ENCODE measurements around the gene TMEM35A. TPM values are rescaled to one million over a fixed set of nuclear protein-coding genes. Genes with fewer than 3 reads are reported as not detected.

TMEM35A gene, protein sequence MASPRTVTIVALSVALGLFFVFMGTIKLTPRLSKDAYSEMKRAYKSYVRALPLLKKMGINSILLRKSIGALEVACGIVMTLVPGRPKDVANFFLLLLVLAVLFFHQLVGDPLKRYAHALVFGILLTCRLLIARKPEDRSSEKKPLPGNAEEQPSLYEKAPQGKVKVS
- total RNA-seq = 1.1 TPM
- polyA plus RNA-seq (ENCODE audit: insufficient read depth, low read depth, low replicate concordance) = 0.75 TPM
- long read RNA-seq, donor 1, partial matches to known transcripts = 0 of 2 reads
- long read RNA-seq, donor 1, other reads (novel, unspliced or antisense) = 0 of 2 reads
- long read RNA-seq, donor 2, transcript TMEM35A-201 (2 exons, 2,195 nt) = major isoform, 6 of 6 reads
- long read RNA-seq, donor 2, partial matches to known transcripts = 0 of 6 reads
- long read RNA-seq, donor 2, other reads (novel, unspliced or antisense) = 0 of 6 reads
- long read RNA-seq, donor 3, transcript TMEM35A-201 (2 exons, 2,195 nt) = major isoform, 10 of 10 reads
- long read RNA-seq, donor 3, partial matches to known transcripts = 0 of 10 reads
- long read RNA-seq, donor 3, other reads (novel, unspliced or antisense) = 0 of 10 reads
- long read RNA-seq, donor 4, partial matches to known transcripts = 0 of 1 reads
- long read RNA-seq, donor 4, other reads (novel, unspliced or antisense) = 0 of 1 reads
- long read RNA-seq, donor 5 = 0 reads
- long read RNA-seq, donor 6, transcript TMEM35A-201 (2 exons, 2,195 nt) = major isoform, 7 of 7 reads
- long read RNA-seq, donor 6, partial matches to known transcripts = 0 of 7 reads
- long read RNA-seq, donor 6, other reads (novel, unspliced or antisense) = 0 of 7 reads
- long read RNA-seq, donor 7 = 0 reads
- long read RNA-seq, donor 8, partial matches to known transcripts = 0 of 2 reads
- long read RNA-seq, donor 8, other reads (novel, unspliced or antisense) = 0 of 2 reads
- long read RNA-seq, donor 9 = 0 reads
- long read RNA-seq, donor 10, transcript TMEM35A-201 (2 exons, 2,195 nt) = major isoform, 5 of 5 reads
- long read RNA-seq, donor 10, partial matches to known transcripts = 0 of 5 reads
- long read RNA-seq, donor 10, other reads (novel, unspliced or antisense) = 0 of 5 reads

DNA sequence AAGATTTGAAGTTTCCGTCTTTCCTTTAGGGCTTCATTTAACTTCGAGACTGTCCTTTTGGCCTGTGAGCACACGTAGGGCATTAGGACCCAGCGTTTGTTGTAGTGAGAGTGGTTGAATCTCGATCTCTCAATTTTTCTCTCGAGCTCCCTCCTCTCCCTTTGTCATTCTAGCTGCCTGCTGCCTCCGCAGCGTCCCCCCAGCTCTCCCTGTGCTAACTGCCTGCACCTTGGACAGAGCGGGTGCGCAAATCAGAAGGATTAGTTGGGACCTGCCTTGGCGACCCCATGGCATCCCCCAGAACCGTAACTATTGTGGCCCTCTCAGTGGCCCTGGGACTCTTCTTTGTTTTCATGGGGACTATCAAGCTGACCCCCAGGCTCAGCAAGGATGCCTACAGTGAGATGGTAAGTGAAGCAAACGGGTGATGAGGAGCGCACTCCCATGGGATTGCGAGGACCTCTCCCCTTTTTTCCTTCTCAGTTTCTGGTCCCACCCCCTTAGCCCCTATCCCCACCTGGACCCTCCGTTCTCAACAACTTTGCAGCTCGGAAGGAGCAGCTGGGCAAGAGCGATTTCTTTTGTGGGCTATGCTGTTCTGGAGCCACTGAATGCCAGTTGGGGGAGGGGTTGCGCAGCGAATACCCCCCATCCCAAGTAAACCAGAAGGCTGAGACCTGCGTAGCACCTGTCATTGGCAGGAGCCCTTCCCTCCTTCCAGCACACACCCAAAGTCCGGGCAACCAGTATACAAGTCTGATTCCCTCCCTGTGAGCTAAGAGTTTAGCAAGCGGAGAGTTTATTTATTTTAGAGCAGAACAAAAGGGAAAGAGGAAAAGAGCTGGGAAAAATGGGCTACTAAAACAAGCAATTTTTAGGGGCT is at the start of gene TMEM35A:
Gene TMEM35A, plus strand, starts transcription at position 164 of the 883 bp plus-strand sequence. Its CDS starts 124 bp downstream, at position 288.
- H3K4me1 ChIP-seq (ENCODE audit: control insufficient read depth in 2 of 3, insufficient read depth in 2 of 3, low read depth in 1 of 3, low read length in 3 of 3) = no peaks in the 10 kb centered on the region
- no peak for FAIRE-seq
- peak within 1 kb of the TSS in 2 of 3 donors; percentile 54 to 58 for H3K4me3 ChIP-seq (ENCODE audit: low read length in 3 of 3)
- TF ChIP-seq, protein P1, sequence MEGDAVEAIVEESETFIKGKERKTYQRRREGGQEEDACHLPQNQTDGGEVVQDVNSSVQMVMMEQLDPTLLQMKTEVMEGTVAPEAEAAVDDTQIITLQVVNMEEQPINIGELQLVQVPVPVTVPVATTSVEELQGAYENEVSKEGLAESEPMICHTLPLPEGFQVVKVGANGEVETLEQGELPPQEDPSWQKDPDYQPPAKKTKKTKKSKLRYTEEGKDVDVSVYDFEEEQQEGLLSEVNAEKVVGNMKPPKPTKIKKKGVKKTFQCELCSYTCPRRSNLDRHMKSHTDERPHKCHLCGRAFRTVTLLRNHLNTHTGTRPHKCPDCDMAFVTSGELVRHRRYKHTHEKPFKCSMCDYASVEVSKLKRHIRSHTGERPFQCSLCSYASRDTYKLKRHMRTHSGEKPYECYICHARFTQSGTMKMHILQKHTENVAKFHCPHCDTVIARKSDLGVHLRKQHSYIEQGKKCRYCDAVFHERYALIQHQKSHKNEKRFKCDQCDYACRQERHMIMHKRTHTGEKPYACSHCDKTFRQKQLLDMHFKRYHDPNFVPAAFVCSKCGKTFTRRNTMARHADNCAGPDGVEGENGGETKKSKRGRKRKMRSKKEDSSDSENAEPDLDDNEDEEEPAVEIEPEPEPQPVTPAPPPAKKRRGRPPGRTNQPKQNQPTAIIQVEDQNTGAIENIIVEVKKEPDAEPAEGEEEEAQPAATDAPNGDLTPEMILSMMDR (IDR thresholded peaks at IDR 0.05; ENCODE audit: borderline replicate concordance, extremely low read depth, insufficient read depth) = no peak
- H3K27ac ChIP-seq (ENCODE audit: low read depth in 2 of 2, low read length in 2 of 2) = no peak within 1 kb of the TSS
- no peaks in the 10 kb centered on the region for H3K9me3 ChIP-seq (ENCODE audit: control insufficient read depth in 2 of 3, insufficient read depth in 1 of 3, low read length in 3 of 3)
- H3K27me3 ChIP-seq (ENCODE audit: control insufficient read depth, insufficient read depth, low read length) = no peaks in the 10 kb centered on the region
- H3K9ac ChIP-seq (ENCODE audit: low read length in 3 of 3) = peak within 1 kb of the TSS in 1 of 3 donors; percentile 38
- intact Hi-C loops (cut with DNase I) = no loop called here
- peak in 4 of 5 donors; percentile 28 to 69 (median 46) for DNase-seq
- H3K36me3 ChIP-seq (ENCODE audit: control insufficient read depth in 2 of 3, insufficient read depth in 3 of 3, low read length in 3 of 3) = no peaks in the 10 kb centered on the region

DNA sequence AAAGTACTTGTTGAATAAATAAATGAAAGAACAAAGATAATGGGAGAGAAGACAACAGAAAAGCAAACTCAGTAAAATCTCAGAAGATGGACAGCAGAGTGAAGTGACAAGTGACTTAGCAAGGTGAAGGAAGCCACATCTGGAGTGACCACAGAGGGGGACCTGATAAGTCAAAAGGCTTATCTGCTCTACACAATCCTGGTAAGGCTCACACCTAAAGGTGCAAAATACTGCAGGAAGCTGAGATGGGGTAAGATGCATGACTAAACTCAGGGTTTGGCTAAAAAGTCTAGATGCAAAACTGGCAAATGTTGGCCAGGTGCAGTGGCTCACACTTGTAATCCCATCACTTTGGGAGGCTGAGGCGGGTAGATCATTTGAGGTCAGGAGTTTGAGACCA is 49.0 kb upstream of the TMEM35A start:
- Histone ChIP-seq H3K4me1 (ENCODE audit: control insufficient read depth in 2 of 3, insufficient read depth in 2 of 3, low read depth in 1 of 3, low read length in 3 of 3) (no peaks in the 10 kb centered on the region), H3K27me3 (ENCODE audit: control insufficient read depth, insufficient read depth, low read length) (no peaks in the 10 kb centered on the region), H3K9me3 (ENCODE audit: control insufficient read depth in 2 of 3, insufficient read depth in 1 of 3, low read length in 3 of 3) (no peaks in the 10 kb centered on the region), H3K27ac (ENCODE audit: low read depth in 2 of 2, low read length in 2 of 2) (no peak overlapping the region), H3K9ac (ENCODE audit: low read length in 3 of 3) (no peak overlapping the region), H3K36me3 (ENCODE audit: control insufficient read depth in 2 of 3, insufficient read depth in 3 of 3, low read length in 3 of 3) (peaks cover 0 to 2% (median 0%) of the 10 kb centered on the region in 3 donors), H3K4me3 (ENCODE audit: low read length in 3 of 3) (no peak overlapping the region)
- TF ChIP-seq, protein P1 (IDR thresholded peaks at IDR 0.05; ENCODE audit: borderline replicate concordance, extremely low read depth, insufficient read depth) = no peak
- intact Hi-C loops (cut with DNase I) = no loop called here
- DNase-seq (no peak), FAIRE-seq (no peak)

DNA sequence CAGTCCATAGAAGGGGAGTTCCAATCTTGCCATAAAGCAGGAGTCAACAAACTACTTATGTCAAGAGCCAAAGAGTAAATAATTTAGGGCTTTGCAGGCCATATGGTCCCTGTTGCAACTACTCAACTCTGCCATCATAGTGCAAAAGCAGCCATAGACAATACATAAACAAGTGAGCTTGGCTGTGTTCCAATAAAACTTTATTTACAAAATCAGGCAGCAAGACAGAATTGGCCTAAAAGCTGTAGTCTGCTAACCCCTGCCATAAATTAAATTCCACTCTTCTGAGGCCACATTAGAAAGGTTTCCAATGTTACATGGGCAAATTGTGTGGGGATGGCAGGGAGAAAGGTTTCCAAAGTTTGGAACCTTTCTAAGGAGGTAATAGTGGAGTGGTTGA is 41.4 kb upstream of the TMEM35A start:
- TF ChIP-seq, protein P1 (IDR thresholded peaks at IDR 0.05; ENCODE audit: borderline replicate concordance, extremely low read depth, insufficient read depth) = no peak
- H3K9me3 ChIP-seq (ENCODE audit: control insufficient read depth in 2 of 3, insufficient read depth in 1 of 3, low read length in 3 of 3) = no peaks in the 10 kb centered on the region
- FAIRE-seq = no peak
- H3K9ac ChIP-seq (ENCODE audit: low read length in 3 of 3) = no peak overlapping the region
- H3K27me3 ChIP-seq (ENCODE audit: control insufficient read depth, insufficient read depth, low read length) = no peaks in the 10 kb centered on the region
- peaks cover 0 to 10% (median 0%) of the 10 kb centered on the region in 3 donors for H3K36me3 ChIP-seq (ENCODE audit: control insufficient read depth in 2 of 3, insufficient read depth in 3 of 3, low read length in 3 of 3)
- H3K4me1 ChIP-seq (ENCODE audit: control insufficient read depth in 2 of 3, insufficient read depth in 2 of 3, low read depth in 1 of 3, low read length in 3 of 3) = no peaks in the 10 kb centered on the region
- no peak overlapping the region for H3K4me3 ChIP-seq (ENCODE audit: low read length in 3 of 3)
- intact Hi-C loops (cut with DNase I) = no loop called here
- no peak for DNase-seq
- no peak overlapping the region for H3K27ac ChIP-seq (ENCODE audit: low read depth in 2 of 2, low read length in 2 of 2)

Data from kidney (tissue), 22 donors.